Liver (tissue), 3 donors: Measurements from ENCODE around the gene CIDEB.

Experiments
- ATF3 ChIP-seq: IDR thresholded peaks from 2 replicates; pipeline ENCODE4 v1.6.1; 2016; ENCODE audit warnings: antibody characterized with exemption
- EGR1 ChIP-seq, 2 donors: IDR thresholded peaks; 2 replicates each; pipeline ENCODE4 v1.6.1; 2016 to 2018; ENCODE audit warnings: antibody characterized with exemption in 2 of 2, low read depth in 2 of 2
- FOXA1 ChIP-seq: IDR thresholded peaks from 2 replicates; pipeline ENCODE4 v1.6.1; 2016; ENCODE audit warnings: antibody characterized with exemption
- FOXA2 ChIP-seq: IDR thresholded peaks from 2 replicates; pipeline ENCODE4 v1.6.1; 2016; ENCODE audit warnings: antibody characterized with exemption
- JUND ChIP-seq, 2 donors: IDR thresholded peaks; 2 replicates each; pipeline ENCODE4 v1.6.1; 2016; ENCODE audit warnings: antibody characterized with exemption in 2 of 2
- MAX ChIP-seq: IDR thresholded peaks from 2 replicates; pipeline ENCODE4 v1.6.1; 2016; ENCODE audit warnings: antibody characterized with exemption
- NR2F2 ChIP-seq: IDR thresholded peaks from 2 replicates; pipeline ENCODE4 v1.6.1; 2016; ENCODE audit warnings: antibody characterized with exemption
- REST ChIP-seq: IDR thresholded peaks from 2 replicates; pipeline ENCODE4 v1.6.1; 2016; ENCODE audit warnings: antibody characterized with exemption, mild to moderate bottlenecking
- RXRA ChIP-seq, 2 donors: IDR thresholded peaks; 2 replicates each; pipeline ENCODE4 v1.6.1; 2017 to 2018; ENCODE audit warnings: antibody characterized with exemption in 2 of 2, mild to moderate bottlenecking in 1 of 2
- SP1 ChIP-seq: IDR thresholded peaks from 2 replicates; pipeline ENCODE4 v1.6.1; 2018; ENCODE audit warnings: antibody characterized with exemption, mild to moderate bottlenecking
- TAF1 ChIP-seq: conservative IDR thresholded peaks from 2 replicates; pipeline ENCODE4 v1.6.1; 2016; ENCODE audit warnings: antibody characterized with exemption, mild to moderate bottlenecking
- YY1 ChIP-seq: IDR thresholded peaks from 2 replicates; pipeline ENCODE4 v1.6.1; 2016; ENCODE audit warnings: antibody characterized with exemption, mild to moderate bottlenecking
- TF ChIP-seq, protein P1 (sequence below): fragments of 150-350 bp; IDR thresholded peaks from 2 replicates; pipeline ENCODE4 v1.5.1; 2017; ENCODE audit warnings: improper control_type of control experiment, low read depth, low read length; ENCODE audit not compliant: missing input control
- TF ChIP-seq, protein P2 (sequence below): IDR thresholded peaks from 2 replicates; pipeline ENCODE4 v1.6.1; 2016; ENCODE audit warnings: antibody characterized with exemption
- donor health status: healthy.
- donor health status: healthy.

DNA sequence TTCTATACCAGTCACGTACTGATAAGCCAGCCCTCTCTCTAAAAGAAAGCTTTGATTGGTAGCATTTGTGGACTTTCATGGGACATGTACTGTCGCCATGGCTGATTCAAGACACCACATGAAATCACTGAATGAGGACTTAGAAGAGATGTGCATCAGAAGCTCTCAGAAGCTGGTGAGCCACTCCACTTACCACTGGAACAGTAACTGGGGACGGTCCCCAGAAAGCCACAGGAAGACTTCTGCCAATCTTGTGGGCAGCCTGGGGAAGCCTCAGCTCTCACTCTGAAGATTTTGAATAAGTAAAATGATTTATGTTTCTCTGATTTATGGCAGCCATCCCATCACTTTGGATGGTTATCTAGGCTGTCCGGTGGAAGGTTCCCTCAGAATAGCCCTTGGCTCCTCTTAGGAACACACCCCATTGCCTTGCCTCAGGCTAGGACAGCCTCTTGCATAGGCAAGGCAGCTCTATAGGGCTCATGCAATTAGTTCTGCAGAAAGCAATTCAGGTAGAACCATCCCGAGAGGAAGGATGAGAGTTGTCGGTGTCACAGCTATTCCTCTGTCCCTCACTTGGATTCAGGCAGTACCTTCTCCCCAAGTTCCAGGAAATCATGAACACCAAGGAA is 18.0 kb downstream of the CIDEB start:
- TF ChIP-seq, protein P1, sequence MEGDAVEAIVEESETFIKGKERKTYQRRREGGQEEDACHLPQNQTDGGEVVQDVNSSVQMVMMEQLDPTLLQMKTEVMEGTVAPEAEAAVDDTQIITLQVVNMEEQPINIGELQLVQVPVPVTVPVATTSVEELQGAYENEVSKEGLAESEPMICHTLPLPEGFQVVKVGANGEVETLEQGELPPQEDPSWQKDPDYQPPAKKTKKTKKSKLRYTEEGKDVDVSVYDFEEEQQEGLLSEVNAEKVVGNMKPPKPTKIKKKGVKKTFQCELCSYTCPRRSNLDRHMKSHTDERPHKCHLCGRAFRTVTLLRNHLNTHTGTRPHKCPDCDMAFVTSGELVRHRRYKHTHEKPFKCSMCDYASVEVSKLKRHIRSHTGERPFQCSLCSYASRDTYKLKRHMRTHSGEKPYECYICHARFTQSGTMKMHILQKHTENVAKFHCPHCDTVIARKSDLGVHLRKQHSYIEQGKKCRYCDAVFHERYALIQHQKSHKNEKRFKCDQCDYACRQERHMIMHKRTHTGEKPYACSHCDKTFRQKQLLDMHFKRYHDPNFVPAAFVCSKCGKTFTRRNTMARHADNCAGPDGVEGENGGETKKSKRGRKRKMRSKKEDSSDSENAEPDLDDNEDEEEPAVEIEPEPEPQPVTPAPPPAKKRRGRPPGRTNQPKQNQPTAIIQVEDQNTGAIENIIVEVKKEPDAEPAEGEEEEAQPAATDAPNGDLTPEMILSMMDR: no peak
- TF ChIP-seq YY1 (no peak), RXRA (IDR thresholded peaks at IDR 0.05) (no peak), JUND (IDR thresholded peaks at IDR 0.05) (no peak), FOXA1 (no peak), EGR1 (IDR thresholded peaks at IDR 0.05; ENCODE audit: low read depth in 2 of 2) (no peak), ATF3 (no peak), REST (no peak), TAF1 (no peak), SP1 (no peak), FOXA2 (no peak), NR2F2 (no peak), MAX (no peak)
- TF ChIP-seq, protein P2, sequence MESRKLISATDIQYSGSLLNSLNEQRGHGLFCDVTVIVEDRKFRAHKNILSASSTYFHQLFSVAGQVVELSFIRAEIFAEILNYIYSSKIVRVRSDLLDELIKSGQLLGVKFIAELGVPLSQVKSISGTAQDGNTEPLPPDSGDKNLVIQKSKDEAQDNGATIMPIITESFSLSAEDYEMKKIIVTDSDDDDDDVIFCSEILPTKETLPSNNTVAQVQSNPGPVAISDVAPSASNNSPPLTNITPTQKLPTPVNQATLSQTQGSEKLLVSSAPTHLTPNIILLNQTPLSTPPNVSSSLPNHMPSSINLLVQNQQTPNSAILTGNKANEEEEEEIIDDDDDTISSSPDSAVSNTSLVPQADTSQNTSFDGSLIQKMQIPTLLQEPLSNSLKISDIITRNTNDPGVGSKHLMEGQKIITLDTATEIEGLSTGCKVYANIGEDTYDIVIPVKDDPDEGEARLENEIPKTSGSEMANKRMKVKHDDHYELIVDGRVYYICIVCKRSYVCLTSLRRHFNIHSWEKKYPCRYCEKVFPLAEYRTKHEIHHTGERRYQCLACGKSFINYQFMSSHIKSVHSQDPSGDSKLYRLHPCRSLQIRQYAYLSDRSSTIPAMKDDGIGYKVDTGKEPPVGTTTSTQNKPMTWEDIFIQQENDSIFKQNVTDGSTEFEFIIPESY: no peak
